DMS79 (cell line): Measurements from ENCODE around the gene UBE2M.
"Not testable (repeated sequence)": the region's sequence is repeated elsewhere in the genome, so short reads cannot be mapped to it uniquely, and the experiment has no call there.

Experiments used
- DNase-seq: peaks from one replicate; lab custom pipeline; 2025; lab: John Stamatoyannopoulos, UW

The UBE2M gene

DNA sequence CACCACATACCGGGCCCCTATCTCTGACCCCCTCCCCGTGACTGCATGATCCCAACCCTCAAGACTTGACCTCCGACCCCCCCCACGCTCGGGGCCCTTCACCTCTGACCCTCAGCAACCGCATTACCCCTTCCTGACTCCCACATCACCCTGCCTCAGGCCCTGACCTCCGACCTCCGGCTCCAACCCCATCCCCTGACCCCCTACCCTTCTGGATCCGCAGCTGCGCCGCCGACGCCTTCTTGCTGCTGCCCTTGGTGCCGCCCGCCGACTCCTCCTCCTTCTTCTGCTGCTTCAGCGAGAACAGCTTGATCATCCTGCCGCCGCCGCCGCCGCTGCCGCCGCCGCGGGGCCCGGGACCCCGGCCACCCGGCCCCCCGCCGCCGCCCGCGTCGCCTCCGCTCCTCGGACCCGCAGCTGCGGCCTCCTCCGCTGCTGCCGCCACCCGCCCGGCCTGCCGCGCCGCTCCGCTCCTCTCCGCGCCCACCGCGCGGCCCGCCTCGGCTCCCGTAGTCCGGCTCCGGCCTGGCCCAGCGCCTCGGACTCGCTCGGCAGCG is at the start of gene UBE2M:
Gene UBE2M (minus strand): TSS at position 546 of the 557 bp plus-strand sequence. CDS start 230 bp downstream, at position 316.
- no peak for DNase-seq

DNA sequence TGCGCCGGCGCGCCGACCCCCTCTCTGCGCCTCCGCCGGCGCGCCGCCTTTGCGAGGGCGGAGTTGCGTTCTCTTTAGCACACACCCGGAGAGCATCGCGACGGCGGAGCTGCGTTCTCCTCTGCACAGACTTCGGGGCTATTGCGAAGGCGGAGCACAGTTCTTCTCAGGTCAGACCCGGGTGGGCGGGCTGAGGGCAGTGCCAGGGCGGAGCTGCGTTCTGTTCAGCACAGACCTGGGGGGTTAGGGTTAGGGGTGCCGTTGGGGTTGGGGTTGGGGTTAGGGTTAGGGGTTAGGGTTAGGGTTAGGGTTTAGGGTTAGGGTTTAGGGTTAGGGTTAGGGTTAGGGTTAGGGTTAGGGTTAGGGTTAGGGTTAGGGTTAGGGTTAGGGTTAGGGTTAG is 48.8 kb upstream of the UBE2M start:
- not testable (repeated sequence) for DNase-seq

DNA sequence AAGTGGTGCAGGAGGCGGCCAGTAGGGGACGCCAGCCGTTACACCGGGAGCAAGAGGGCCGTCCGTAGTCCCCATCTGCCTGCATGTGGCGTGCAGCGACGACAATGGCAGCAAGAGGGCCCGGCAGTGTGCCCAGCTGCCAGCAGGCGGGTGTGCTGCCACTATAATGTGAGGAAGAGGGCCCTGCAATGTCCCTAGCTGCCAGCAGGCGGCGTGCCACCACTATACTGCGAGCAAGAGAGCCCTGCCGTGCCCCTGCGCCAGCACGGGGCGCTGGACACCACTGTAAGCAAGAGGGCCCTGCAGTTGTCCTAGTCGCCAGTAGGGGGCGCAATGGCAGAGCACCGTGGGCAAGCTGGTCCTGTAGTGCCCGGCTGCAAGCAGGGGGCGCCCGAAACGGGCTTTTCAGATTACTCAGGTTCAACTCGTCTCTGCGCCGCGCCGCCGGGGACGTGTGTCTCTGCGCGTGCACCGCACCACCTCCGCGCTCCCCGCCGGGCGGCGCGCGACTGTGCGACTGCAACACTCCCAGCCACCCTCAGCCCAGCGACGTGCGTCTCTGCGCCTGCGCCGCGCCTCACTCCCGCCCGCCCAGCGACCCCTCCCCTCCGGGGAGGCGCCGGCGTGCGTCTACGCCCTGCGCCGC is 48.0 kb upstream of the UBE2M start:
- not testable (repeated sequence) for DNase-seq

DNA sequence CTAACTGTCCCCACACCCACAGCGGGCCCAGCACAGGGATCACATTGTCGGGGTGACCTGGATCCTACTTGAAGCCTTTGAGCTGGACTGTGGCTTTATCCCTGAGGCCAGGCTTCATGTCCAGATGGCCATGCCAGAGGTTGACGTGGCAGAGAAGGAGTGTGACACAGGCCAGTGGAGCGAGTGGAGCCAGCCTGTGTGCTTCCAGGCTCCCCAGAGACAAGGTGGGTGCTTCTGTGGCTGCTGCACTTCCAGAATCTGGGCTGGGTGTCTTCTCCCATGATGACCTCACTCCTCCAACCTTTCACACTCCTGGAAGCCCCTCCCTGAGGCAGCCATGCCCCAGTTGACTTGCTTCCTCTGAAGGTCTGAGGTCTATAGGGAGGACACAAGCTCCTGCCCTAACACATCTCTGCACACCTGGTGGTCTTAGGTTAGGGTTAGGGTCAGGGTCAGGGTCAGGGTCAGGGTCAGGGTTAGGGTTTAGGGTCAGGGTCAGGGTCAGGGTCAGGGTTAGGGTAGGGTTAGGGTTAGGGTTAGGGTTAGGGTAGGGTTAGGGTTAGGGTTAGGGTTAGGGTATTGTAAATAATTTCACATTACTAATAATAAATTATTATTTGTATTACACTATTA is 27.8 kb upstream of the UBE2M start:
- no peak for DNase-seq

DNA sequence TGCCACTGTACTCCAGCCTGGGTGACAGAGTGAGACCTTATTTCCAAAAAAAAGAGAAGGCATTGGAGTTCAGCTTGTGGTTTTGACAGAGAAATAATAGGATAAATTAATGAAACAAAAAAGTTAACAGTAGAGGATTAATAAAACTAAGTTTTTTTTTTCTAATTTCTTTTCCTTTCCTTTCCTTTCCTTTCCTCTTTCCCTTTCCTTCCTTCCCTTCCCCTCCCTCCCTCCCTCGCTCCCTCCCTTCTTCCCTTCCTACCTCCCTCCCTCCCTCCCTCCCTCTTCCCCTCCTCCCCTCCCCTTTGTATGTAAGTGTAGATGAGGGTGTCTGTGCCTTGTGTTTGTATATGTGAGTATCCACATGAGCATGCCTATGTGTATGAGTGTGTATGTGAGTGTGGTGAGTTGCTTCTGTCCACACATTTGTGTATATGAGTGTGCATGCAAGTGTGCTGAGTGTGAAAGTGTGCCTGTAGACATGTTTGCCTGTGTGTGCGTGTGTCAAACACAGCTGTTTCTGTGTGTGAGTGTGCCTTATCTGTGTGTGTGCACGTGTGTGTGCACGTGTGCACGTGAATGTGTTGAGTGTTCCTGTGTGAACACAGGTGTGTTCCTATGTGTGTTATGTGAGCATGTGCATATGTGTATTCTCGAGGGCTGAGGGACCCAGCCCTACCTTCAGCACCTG is 27.2 kb upstream of the UBE2M start:
- no peak for DNase-seq

DNA sequence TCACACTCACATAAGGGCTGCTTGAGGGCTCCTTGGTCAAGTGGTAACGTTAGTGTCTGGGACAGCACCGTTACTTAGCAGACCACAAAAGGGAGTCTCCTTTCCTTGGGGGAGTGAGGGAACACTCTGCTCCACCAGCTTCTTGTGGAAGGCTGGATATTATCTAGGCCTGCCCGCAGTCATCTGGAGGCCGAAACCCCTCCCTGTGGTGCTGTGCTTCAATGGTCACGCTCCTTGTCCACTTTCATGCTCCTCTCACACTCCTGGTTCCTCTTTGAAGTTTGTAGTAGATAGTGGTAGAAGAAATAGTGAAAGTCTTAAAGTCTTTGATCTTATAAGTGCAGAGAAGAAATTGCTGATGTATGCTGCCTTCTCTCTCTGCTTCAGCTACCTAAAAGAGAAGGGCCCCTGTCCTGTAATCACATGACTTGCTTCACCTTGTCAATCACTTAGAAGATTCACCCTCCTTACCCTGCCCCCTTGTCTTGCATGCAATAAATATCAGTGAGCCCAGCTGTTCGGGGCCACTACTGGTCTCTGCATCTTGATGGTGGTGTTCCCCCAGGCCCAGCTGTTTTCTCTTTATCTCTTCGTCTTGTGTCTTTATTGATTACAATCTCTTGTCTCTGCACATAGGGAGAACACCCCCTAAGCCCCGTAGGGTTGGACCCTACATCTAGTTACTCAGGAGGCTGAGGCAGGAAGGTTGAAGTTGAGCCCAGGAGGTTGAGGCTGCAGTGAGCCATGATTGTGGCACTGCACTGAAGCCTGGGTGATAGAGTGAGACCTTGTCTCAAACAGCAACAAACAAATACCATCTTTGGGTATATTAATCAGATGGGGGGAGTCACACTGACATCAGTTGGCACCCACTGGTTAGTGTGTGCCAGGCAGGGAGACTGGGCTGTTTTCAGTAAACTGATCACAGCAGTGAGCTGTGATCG is 26.4 kb upstream of the UBE2M start:
- DNase-seq: no peak

DNA sequence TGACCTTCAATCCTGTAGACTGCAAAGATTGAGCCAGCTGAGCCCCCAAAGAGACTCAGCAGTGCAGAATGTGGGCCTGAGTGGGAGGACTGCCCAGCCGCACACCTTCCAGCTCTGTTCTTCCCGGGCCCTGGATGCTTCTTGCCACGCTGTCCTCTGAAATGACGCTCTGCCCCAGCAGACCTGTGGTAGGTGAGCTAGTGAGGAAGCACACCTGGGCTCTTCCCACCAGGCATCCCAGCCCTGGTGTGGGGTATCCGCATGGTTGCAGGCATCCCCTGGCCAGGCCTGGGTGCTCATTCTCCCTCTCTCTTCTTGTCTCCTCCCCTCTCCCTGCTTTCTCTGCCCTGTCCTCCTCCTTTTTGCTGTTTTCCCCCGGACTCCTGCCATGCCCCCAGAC is 24.6 kb upstream of the UBE2M start:
- no peak for DNase-seq

DNA sequence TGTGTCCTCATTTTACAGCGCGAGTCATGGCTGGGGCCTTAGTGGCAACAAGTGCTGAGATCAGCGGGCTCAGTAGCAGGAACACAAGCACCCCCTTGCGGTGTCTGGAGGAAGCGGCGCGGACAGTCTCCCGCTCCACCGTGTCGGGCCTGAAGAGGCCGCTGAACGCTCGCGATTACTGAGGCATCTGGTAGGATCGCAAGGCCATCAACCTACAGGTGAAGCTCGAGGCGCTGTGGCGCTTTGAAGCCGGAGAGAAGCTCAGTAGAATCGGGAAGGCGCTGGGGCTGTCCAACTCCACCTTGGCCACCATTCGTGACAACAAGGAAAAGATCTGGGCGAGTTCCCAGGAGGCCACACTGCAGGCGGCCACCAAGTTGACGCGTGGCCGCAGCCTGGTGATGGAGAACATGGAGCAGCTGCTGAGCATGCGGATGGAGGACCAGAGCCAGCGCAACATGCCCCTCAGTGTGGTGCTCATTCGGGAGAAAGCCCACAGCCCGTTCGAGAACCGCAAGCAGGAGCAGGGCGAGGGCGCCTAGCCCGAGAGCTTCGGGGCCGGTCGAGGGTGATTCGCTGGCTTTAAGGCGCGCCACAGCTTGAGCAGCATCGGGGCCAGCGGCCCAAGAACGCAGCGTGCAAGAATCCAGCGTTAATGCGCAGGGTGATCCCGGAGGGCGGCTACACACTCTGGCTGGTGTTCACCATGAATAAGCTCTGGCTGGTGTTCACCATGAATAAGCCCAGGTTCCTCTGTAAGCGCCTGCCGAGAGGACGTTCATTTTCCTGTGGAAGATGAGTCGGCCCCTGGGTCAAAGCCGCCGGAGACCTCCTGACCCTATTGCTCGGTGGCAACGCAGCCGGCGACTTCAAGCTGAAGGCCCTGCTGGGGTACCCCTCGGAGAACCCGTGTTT is 23.1 kb upstream of the UBE2M start:
- DNase-seq: no peak

DNA sequence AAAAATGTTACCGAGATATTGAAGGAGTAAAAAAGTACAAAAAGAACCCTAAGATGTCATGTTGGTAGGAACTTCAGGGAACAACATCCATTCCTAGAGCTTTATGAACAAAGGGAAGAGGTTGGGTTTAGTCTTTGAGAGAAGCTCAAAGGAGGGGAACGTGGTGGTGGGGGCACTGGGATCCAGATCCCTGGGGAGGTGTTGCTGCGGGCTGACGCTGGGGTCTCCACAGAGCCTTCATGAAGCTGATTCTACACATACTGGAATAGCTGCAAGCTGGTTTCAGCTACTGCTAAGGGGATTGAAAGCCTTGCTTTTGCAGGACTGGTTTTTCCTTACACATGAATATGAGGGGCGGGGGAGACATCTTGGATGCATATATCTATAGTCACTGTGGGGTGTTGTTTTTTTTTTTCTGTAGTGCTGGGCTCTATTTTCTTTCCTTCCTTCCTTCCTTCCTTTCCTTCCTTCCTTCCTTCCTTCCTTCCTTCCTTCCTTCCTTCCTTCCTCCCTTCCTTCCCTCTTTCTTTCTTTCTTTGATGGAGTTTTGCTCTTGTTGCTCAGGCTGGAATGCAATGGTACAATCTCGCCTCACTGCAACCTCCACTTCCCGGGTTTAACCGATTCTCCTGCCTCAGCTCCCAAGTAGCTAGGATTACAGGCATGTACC is 21.2 kb upstream of the UBE2M start:
- DNase-seq: no peak

DNA sequence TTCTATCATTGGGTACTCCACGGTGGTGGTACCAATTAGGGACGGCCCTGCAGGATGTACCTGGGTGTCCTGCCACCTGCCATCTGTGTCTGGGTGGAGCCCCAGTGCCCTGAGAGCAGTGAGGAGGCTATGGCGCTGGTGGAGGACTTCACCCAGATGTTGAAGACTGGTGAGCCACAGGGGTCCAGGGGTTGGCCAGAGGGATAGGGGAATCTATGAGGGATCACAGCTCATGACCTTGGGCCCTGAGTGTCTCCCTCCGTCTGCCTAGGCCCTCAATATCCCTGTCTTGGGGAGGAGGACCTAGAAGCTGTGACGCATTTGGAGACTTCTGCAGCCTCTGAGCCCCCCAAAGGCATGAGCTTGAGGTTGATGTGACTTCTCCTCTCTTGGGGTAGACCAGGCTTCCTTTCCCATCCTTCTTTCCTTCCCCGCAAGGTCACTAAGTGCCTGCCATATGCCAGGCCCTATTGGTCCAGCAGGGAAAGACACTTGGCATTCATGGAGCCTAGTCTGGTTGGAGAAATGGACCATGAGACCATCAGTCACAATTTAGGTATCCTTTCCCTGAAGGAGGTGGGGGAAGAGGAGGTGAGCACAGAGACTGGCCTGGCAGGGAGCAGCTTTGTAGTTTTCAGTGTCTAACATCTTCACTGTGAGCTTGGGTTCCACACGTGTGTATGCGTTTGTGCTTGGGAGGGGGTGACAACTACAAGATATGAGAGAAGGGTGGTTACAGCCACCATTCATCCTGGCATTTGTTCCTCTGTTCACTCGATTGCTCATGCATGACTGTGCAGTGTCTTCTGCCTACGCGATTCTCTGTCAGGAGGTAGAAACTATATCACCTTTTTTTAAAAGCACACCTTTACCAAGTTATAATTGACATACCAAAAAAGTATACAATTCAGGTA is 19.9 kb upstream of the UBE2M start:
- DNase-seq: no peak

DNA sequence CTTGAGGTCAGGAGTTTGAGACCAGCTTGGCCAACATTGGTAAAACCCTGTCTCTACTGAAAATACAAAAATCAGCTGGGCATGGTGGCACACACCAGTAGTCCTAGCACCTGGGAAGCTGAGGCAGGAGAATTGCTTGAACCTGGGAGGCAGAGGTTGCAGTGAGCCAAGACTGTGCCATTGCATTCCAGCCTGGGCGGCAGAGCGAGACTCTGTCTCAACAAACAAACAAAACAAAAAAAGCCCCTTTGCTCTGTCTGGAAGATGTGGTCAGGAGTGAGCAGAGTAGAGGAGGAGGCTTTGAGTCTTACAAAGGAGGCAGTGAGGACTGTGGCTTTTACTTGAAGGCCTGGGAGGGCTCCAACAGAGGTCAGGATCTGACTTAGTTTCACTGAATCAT is 19.2 kb upstream of the UBE2M start:
- not testable (repeated sequence) for DNase-seq

DNA sequence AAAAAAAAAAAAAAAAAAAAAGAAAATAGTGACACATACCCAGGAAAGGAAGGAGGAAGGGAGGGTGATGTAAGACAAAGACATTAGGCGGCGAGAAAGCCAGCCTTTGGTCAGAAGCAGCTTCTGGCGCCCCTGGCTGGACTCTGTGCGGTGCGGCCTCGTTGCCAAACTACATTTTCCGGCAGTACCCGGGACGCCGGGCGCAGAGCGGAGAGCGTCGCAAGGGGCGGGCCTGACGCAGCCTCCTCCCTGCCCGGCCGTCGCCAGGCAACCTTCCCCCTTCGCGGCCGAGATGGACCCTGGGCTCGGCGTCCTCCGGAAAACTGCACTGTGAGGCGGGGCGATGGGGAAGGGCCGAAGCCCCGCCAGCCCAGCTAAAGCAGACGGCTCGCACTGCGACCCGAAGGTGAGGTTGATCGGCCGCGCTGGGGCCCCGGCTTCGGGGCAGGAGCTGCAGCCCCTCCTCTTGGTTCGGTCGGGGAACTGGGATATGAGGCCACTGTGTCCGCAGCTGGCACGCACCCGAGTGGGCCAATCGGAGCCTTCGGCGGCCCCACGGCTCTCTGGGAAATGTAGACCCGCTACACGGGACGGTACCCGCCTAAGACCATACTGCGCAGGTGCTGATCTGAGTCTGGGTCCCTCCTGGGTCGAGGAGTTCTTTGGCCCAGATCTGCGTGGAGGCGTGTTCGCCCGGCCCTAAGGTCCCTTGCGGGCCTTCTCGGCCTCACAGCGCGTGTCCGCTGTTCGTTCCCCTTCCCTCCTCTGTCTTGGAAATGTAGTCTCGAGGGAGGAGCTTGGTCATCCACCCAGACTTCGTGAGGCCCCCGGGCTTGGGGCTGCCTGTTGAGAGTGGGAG is 17.0 kb upstream of the UBE2M start:
- DNase-seq: no peak

DNA sequence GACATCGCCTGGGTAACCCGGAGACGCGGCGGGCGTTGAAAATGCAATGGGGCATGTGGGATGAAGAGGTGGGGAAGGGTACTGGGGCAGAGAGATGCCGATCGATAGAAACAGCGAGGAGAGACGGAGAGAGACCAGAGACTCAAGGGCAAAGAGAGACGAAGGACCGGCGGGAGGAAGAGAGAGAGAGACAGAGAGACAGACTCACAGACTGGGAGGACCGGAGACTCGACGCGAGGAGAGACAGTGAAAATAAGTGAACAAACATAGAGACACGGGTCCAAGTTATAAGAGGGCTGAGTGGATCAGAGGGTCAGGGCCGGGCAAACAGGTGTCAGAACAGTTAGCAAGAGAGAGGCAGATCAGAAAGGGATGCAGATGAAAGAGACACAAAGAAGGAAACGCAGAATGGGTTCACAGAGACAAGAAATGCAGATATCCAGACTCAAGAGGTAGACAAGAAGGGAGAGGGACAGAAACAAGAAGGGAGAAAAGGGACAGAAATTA is 15.3 kb upstream of the UBE2M start:
- DNase-seq: no peak

DNA sequence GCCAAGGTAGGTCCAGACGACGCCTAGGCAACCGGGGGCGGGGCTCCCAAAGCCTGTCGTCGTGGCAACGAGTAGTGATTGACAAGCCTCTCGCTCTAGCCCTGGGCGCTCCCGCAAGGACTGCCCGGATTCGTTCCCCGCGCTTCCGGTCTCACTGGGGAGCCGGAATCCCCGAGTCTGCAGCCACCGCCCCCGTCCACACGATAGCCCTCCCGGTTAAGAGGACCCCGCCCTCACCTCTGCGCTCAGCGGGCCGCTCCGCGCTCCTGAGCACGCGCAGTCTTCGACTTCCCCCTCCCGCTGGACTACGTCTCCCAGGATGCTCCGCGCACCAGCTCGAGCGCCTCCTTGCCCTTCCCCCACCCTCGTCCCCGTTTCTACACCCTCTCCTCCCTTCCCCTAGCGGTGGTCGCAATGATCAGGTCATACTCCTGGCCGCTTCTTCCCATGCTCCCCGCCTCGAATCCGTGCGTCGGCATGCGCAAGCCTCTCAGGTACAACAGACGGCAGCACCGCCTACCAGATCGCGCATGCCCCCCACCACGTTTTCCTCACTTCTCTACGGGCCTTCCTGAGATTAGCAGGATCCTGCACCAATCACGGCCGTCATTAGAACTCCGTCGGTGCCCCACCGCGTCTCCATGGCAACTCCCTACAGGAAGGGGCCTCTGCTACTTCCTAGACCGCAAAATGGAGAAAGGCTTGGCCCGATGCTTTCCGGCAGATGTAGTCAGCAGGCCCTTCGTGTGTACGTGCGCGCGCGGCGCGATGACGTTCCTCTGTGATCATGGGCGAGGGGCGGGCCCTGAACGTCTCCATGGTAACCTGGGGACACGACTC is 14.6 kb upstream of the UBE2M start, which contains the start of gene MZF1:
Gene MZF1 (minus strand): TSS at position 518 of the 840 bp plus-strand sequence. CDS start 1,946 bp downstream, outside the sequence.
- DNase-seq: no peak

DNA sequence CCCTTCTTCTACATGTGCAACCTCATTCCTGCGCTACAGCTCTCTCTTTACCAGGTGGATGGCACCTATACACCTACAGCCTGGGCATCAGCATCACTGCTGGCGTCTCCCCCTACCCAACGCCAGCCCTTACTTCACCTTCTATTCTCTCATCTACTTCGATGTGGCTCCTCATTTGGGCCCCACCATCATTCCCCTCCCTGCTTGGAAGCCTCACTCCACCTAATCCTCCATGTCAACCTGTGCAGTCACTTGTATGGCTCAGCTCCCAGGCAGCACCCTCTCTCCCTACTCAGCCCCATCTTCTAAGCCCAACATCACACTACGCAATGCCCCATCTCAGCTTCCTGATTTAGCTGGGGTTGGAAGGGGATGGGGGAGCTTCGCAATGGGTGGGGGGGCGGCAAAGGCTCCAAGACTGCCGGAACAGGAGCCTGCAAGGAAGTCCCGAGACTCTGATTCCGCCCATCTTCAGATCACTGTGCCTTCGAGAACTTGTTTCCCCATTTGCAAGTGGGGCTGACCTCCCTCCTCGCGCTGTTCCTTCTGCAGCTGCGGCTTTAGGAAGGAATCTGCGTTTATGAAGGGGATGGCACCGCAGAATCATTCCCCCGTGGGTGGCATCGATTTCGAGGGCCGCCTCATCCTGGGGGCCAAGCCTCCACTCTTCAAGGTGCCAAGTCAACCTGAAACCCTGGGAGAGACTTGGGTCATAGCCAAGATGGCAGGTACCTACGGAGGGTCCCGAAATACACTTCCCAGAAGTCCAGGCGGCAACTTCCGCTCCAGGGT is 13.8 kb upstream of the UBE2M start:
- no peak for DNase-seq

DNA sequence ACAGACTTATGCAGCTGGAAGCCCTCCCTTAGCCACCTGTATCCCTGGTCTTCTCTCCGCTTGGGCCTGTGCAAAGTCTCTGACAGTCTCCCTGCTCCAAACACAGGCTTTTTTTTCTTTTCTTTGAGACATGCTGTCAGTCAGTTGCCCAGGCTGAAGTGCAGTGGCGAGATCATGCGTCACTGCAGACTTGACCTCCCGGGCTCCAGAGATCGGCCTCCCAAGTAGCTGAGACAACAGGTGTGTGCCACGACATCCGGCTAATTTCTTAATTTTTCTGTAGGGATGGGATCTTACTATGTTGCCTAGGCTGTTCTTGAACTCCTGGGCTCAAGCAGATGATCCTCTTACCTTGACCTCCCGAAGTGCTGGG is 13.2 kb upstream of the UBE2M start:
- no peak for DNase-seq
